ENCODE measurements around the gene RFX7. TPM values are rescaled to one million over a fixed set of nuclear protein-coding genes. Genes with fewer than 3 reads are reported as not detected.

Gene RFX7
- total RNA-seq, 1 experiment from 2014 or later: 43.4 TPM

- Mint-ChIP-seq H3K4me3 (no peak overlapping the region), H3K27me3 (ENCODE audit: low read depth) (no peaks in the 10 kb centered on the region), H3K4me1 (peaks cover 11 to 15% of the 10 kb centered on the region in 2 experiments; a peak in 3 of 4 replicates), H3K36me3 (ENCODE audit: insufficient read depth in 1 of 3, low read depth in 3 of 3) (no peaks in the 10 kb centered on the region; a peak in 1 of 7 replicates), H3K9me3 (peaks cover 0 to 5% of the 10 kb centered on the region in 2 experiments; a peak in 1 of 5 replicates), H3K27ac (no peak overlapping the region)
- Histone ChIP-seq H4K20me1 (ENCODE audit: control insufficient read depth, insufficient read depth, insufficient read length) (no peaks in the 10 kb centered on the region), H3K23me2 (ENCODE audit: insufficient read length, low read depth, low read length, poor library complexity, severe bottlenecking) (no peaks in the 10 kb centered on the region), H3K27me3 (ENCODE audit: insufficient read depth, low read length) (no peaks in the 10 kb centered on the region), H2BK12ac (ENCODE audit: insufficient read length, low read depth, low read length) (no peak overlapping the region), H3K4me1 (ENCODE audit: insufficient read depth, low read length) (no peaks in the 10 kb centered on the region), H3K18ac (ENCODE audit: insufficient read length, low read depth, low read length) (no peak overlapping the region), H2BK120ac (ENCODE audit: low read depth, low read length, poor library complexity, severe bottlenecking) (no peak overlapping the region), H3K4me2 (ENCODE audit: insufficient read depth, insufficient read length, low read length) (no peak overlapping the region), H3K4ac (ENCODE audit: low read depth, low read length) (no peak overlapping the region), H3K14ac (ENCODE audit: insufficient read depth, low read length) (no peak overlapping the region), H2BK20ac (ENCODE audit: low read depth, low read length, poor library complexity, severe bottlenecking) (no peak overlapping the region), H4K91ac (ENCODE audit: insufficient read length, low read depth, low read length) (no peak overlapping the region), H3K23ac (ENCODE audit: insufficient read length, low read depth, low read length) (no peak overlapping the region), H3K79me1 (ENCODE audit: insufficient read depth, low read depth, low read length, poor library complexity, severe bottlenecking) (no peaks in the 10 kb centered on the region), H2BK5ac (ENCODE audit: insufficient read length, low read length) (no peak overlapping the region), H3K9me3 (ENCODE audit: control insufficient read depth, low read depth, low read length) (no peaks in the 10 kb centered on the region), H4K5ac (ENCODE audit: insufficient read length, low read depth, low read length) (no peak overlapping the region), H3K9ac (ENCODE audit: extremely low read depth, insufficient read length, low read length) (no peak overlapping the region), H3K27ac (ENCODE audit: insufficient read length, low read depth, low read length) (no peak overlapping the region), H2AK5ac (ENCODE audit: insufficient read length, low read length) (no peak overlapping the region), H2AFZ (ENCODE audit: low read length) (no peak overlapping the region), H4K8ac (replicated peaks; ENCODE audit: insufficient read length, low read depth, low read length) (no peak overlapping the region), H3K79me2 (ENCODE audit: insufficient read depth, low read length) (no peaks in the 10 kb centered on the region), H3K56ac (ENCODE audit: insufficient read length, low read depth, low read length) (no peak overlapping the region), H2BK15ac (ENCODE audit: low read depth, low read length) (no peak overlapping the region), H3T11ph (ENCODE audit: low read length) (no peak overlapping the region)
- no CpG with 5 or more reads among the region's 5 CpGs for WGBS (ENCODE audit: extremely low coverage, insufficient read length, low lambda C conversion rate)
- TF ChIP-seq, protein P1, sequence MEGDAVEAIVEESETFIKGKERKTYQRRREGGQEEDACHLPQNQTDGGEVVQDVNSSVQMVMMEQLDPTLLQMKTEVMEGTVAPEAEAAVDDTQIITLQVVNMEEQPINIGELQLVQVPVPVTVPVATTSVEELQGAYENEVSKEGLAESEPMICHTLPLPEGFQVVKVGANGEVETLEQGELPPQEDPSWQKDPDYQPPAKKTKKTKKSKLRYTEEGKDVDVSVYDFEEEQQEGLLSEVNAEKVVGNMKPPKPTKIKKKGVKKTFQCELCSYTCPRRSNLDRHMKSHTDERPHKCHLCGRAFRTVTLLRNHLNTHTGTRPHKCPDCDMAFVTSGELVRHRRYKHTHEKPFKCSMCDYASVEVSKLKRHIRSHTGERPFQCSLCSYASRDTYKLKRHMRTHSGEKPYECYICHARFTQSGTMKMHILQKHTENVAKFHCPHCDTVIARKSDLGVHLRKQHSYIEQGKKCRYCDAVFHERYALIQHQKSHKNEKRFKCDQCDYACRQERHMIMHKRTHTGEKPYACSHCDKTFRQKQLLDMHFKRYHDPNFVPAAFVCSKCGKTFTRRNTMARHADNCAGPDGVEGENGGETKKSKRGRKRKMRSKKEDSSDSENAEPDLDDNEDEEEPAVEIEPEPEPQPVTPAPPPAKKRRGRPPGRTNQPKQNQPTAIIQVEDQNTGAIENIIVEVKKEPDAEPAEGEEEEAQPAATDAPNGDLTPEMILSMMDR (conservative IDR thresholded peaks at IDR 0.05): no peak
- DNase-seq: no peak
These were observed 166.6 kb downstream of the RFX7 start for GRCh38 chr15:56077081-56077480.

All from H9 (cell line).